ENCODE measurements around the gene RBM15B.

The RBM15B gene

DNA sequence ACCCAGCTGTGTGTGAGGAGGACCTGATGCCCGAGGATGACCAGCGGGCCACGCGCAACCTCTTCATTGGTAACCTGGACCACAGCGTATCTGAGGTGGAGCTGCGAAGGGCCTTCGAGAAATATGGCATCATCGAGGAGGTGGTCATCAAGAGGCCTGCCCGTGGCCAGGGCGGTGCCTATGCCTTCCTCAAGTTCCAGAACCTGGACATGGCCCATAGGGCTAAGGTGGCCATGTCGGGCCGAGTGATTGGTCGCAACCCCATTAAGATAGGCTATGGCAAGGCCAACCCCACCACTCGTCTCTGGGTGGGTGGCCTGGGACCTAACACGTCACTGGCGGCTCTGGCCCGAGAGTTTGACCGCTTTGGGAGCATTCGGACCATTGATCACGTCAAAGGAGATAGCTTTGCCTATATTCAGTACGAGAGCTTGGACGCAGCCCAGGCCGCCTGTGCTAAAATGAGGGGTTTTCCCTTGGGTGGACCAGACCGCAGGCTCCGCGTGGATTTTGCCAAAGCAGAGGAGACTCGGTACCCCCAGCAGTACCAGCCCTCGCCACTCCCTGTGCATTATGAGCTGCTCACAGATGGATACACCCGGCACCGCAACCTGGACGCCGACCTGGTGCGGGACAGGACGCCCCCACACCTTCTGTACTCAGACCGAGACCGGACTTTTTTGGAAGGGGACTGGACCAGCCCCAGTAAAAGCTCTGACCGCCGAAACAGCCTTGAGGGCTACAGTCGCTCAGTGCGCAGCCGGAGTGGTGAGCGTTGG, 1.5 kb downstream of the RBM15B start:
- no peak for DNase-seq (ENCODE audit: low read depth in 2 of 2)

DNA sequence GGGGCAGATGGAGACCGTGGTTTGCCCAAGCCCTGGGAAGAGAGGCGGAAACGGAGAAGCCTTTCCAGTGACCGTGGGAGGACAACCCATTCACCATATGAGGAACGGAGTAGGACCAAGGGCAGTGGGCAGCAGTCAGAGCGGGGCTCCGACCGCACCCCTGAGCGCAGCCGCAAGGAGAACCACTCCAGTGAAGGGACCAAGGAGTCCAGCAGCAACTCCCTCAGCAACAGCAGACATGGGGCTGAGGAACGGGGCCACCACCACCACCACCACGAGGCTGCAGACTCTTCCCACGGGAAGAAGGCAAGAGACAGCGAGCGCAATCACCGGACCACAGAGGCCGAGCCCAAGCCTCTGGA, 2.0 kb downstream of the RBM15B start:
- DNase-seq (ENCODE audit: low read depth in 2 of 2) = no peak

DNA sequence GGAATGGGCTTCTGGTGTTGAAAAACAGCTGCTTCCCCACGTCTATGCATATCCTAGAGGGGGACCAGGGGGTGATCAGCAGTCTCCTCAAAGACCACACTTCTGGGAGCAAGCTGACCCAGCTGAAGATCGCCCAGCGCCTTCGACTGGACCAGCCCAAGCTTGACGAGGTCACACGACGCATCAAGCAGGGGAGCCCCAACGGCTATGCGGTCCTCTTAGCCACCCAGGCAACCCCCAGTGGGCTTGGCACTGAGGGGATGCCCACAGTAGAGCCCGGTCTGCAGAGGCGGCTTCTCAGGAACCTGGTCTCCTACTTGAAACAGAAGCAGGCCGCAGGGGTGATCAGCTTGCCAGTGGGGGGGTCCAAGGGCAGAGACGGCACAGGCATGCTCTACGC, 2.5 kb downstream of the RBM15B start:
- DNase-seq (ENCODE audit: low read depth in 2 of 2) = no peak

DNA sequence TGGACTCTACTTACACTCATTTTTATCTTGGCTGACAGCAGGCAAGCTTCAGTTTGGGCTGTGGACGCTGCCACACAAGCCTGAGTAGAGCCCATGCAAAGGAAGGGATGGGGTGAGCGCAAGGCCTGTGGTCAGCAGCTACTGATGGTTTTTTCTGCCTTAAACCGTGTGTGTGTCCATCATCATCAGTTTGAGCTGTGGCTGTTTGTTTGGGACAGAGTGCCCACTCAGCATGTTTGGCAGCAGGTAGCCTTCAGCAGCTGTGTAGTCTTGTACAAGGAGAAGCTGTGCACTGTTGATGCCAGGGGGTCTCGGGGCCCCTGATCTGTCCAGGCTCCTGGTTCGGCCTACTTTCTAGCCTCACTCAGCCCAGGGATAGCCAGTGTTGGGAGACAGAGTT, 3.5 kb downstream of the RBM15B start:
- no peak for DNase-seq (ENCODE audit: low read depth in 2 of 2)

DNA sequence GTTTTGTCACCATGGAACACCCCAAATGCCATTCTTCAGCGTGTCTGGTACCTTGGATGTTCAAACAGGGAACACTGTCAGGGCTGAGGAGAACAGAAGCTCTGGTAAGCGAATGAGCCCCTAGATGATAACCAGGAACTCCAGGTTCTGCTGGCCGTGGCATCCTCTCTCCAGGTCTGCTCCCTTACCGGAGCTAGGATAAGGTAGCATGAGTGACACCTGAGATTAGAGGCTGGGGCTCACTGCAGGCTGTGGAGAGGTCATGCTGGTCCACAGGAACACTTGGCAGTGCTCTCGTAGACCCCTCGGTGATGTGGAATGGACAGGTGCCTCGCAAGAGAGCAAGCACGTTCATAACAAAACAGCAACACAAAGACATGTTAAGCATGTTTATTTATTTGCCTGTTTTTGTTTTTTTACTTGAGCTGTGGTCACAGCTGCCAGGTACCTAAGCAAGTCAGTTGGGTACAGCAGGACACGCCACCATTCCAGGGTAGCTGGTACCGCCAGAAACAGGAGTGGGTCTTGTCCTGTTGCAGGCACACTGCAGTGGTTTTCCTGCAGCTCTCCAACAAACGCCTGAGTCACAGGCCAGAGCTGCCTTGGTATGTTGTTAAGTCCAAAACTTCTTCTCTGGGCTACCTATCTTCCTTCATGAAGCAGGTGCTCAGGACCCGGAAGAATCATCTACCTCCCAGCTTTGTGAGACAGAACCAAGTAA, 4.6 kb downstream of the RBM15B start:
- DNase-seq (ENCODE audit: low read depth in 2 of 2) = no peak

DNA sequence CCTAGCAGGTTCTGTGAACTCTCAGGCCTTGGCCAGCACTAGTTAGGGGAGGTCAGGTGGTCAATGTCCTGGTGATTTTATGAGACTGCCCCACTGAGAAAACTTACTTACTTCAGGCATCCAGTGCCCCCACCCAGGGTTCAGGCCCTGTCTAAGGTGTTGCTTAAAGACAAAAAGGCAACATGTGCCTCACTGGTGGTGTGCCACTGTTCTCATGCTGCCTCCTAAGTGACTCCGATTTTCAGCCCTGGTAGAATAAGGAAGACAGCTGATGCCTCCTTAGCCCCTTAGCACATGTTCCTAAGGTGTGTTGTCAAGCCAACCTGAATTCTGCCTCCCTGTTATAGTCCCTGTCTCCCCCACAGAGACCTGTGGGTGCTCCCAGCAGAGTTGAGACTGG, 5.3 kb downstream of the RBM15B start:
- no peak for DNase-seq (ENCODE audit: low read depth in 2 of 2)

DNA sequence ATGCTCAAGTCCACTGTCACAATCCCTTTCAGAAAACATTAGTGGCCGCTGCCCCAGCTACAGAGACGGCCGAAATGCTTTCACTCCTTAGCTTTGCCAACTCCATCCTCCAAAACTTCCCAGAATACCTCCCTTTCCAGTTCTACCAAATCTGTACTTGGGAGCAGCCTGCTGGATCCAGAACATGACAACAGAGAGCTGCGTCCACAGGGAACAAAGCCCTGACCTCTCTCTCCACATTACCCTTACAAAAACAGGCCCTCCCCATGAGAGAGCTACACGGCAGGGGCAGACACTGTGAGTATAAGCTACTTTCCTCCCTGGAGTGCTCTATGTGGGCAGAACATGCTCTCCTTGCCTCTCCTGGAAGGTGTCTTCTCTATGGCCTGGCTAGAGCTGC, 6.3 kb downstream of the RBM15B start:
- no peak for DNase-seq (ENCODE audit: low read depth in 2 of 2)

DNA sequence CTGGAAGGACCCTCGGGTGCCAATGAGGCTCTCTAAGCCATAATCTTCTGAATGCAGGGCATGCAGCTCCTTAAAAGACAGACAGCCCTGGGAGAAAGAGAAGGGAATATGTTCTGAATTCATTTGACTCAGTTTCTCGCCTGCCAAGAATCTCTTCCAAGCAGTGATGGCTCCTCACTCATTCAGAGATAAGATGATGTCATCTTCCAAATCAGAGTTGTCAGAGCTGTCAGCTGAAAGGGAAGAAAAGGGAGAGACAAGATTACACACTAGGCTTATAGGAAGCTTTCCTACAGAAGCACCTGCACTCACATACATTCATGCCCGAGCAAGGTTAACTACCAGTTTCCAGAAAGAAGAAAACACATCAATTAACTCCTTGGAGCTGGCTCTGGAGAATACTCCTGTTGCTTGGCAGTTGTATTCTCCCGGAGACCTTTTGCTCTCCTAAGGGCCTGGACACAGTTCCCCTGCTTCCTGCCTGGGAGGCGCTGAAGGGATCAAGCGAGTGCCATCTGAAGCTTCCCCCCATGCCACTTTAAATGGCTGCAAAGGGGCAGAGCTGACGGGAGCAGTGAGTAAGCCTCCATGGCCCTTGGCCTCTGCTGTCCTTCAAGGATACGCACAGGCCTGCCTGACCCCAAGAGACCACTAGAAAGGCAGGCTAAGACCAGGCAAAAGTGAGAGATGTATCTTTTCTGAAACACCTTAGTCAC, 7.7 kb downstream of the RBM15B start:
- DNase-seq (ENCODE audit: low read depth in 2 of 2) = no peak

DNA sequence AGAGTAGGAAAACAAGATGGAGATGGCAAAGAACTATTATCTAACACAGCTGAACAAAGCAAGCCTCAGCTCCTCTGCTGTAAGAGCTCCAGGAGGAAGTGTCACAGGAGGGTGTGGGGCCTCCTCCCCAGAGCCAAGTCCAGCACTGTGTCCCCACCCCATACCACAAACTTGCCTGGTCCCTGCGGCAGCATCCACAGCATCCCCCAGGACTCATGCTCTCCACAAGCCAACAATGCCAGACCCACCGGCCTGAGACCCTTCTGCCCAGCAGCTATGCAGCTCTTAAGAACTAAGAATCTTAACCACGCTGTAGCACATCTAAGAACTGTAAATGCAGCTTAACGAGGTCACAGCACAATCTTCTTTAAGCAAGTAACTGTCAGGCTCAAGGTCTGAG, 9.1 kb downstream of the RBM15B start:
- DNase-seq (ENCODE audit: low read depth in 2 of 2) = no peak

DNA sequence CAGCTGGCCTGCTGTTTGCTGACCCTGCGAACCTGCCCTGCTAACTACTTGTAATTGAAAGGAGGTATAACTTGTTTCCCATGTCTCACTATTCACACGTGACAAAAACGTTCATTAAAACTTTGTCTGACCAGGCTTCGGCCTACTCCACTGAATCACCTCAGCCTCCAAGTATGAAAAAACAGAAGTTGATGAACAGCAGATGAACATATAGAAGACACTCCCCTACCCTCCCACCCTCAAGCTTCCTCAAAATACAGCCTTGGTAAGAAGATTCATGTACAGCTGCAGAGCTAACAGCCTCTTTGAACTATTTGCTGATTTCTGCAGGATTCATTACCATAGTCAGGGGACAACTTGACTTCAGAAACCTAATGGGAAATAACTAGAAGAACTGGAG, 10.7 kb downstream of the RBM15B start:
- DNase-seq (ENCODE audit: low read depth in 2 of 2) = no peak

DNA sequence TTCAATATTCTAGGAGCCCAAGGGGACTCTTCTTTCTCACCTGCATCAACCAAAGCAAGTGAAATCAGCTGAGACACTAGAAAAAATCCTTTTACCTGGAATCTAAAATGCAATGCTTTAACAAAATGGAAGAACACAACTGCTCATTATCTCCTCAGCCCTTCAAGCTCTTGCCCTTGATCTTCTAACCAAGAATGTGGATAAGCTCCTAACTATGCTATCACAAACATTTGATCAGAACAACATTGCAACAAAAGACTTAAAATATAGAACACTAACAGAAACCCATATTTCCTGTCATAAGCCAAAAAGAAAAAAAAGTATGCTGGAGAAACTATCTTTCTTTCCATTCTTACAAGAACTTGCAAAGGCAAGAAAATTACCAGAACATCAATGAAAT, 12.6 kb downstream of the RBM15B start:
- DNase-seq (ENCODE audit: low read depth in 2 of 2) = no peak

DNA sequence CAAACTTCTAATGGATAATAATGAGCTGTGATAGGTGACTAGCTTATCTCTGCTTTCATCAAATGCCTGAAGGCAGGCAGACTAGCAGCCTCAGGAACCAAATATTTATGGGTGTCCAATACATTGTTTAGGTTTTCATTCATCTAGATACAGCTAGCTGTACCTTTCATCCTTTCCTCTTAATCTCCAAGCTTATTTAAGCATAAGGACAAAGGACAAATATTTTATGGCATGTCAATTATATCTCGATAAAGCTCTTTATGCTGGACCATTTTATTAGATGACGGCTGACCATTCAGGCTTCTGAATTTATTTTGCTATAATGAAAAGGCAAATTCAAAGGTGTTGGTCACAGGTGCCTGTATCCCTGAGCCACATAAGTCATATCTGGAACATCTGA, 16.9 kb downstream of the RBM15B start:
- no peak for DNase-seq (ENCODE audit: low read depth in 2 of 2)

DNA sequence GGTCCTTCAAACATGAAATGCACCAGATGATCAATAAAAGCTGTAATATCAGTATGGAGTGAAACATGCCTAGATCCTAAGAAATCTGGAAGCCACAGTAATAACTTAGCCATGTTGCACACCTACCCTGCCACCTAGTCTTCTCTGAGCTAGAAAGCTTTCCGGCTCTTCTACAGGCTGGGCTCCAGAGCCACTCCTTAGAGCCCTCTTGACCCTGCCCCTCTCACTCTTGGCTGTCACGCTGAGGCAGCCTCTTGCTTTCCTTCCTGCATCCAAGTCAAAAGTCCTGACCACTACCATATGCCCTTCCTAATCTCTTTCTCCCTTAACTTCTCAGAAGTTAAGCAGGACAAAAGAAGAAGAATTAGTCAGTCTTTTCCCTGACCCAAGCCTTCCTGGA, 17.7 kb downstream of the RBM15B start:
- no peak for DNase-seq (ENCODE audit: low read depth in 2 of 2)

DNA sequence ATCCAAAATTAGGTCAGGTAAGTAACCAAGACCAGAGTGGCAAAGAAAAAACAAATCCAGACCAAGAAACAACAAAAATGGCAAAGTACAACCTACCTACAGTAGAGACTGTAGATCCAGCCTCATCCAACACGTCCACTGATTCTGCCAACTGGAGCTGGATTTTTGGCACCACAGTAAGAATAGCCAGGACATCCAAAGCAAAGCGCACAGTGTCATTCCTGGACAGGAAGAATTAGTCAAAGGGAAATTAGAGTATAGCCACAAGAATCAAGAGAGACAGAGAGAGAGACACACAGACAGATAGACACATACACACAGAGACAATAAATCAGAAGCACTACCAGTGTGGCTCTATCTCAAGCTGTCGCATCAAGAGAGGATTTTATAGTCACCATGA, 31.1 kb downstream of the RBM15B start:
- DNase-seq (ENCODE audit: low read depth in 2 of 2) = no peak

DNA sequence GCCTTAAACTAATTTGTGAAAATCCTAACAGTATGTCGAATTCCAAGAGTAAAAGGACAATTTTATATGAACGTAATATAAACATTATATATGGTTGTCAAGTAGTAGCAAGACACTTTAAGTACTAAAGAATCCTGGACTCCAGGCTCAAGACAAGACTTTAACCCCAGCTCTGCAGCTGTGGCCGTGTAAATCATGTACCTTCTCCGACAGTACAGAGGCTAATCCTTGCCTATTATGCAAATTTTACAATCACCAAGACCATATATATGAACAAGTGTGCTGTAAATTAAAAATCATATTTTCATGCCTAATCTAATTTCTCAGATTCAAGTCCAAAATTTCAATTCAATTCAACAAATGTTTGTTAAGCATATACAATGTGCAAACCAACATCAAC, 35.8 kb downstream of the RBM15B start:
- DNase-seq (ENCODE audit: low read depth in 2 of 2) = no peak

DNA sequence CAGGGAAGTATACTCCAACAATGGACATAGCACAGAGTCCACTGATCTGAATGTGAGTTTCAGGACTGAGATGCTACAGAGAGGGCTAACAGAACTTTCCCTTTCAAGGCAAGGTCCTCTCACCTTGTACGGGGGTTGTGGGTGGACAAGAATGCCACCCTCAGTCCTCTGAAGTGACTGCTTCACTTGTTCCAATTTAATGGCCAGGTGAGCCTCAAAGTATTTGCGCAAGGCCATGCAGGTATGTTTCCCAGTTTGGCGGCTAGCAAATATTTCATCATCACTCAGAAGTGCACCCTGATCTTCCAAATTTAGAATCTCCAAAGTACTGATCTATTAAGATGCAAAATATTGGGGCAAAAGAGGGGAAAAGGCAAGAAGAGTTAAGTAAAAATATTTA, 38.1 kb downstream of the RBM15B start:
- no peak for DNase-seq (ENCODE audit: low read depth in 2 of 2)

DNA sequence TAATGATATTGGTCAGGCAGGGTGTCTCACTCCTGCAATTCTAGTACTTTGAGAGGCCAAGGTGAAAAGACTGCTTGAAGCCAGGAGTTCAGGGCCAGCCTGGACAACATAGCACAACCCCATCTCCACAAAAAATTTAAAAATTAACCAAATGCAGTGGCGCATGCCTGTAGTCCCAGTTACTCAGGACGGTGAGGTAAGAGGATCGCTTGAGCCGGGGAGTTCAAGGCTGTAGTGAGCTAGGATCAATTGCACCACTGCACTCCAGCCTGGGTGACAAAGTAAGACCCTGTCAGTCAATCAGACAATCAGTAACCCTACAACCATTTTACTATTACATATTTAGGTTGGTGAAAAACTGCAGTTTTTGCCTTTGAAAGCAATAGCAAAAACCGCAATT, 43.0 kb downstream of the RBM15B start:
- no peak for DNase-seq (ENCODE audit: low read depth in 2 of 2)

DNA sequence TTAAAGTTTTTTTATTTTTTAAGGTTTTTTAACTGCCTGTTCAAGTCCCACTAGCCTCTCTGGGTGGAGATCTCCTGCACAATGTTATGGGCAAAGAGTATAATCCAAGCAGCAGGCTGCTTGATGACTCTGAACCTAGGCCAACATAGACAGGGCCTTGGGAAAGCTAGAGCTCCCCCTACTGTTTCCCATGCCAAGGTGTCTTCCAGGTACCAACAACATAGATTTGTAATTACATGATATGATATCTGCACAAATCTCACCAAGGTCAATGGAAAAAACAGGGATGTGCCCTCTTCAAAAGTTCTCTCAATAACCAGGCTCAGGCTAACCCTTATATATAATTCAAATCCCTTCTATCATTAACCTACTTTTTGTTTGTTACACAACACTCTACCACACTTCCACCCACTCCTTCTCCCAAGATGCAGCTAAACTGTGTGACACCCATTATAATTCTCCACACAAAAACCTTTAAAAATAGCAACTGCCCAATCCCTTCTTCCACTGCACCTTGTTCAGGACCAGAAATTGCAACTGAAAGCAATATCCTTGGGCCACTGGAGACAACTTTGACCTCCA, 43.8 kb downstream of the RBM15B start:
- peak in 1 of 2 experiments; percentile 10 for DNase-seq (ENCODE audit: low read depth in 2 of 2)

DNA sequence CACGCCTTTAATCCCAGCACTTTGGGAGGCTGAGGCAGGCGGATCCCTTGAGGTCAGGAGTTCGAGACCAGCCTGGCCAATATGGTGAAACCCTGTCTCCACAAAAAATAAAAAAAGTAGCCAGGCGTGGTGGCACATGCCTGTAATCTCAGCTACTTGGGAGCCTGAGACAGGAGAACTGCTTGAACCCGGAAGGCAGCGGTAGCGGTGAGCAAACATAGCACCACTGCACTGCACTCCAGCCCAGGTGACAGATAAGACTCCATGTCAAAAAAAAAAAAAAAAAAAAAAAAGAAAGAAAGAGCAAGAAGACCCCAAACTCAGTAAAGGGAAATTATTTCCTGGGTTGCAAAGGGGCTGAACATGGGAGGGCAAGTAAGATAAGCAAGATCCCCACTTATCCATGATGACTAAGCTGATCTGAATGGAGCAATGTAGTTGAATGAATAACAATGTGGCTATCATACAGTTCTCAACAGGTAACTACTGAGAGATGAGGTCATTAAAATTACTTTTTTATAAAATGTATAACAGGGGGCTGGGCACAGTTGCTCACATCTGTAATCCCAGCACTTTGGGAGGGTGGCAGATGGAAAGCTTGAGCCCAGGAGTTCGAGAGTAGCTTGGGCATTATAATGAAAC, 46.0 kb downstream of the RBM15B start:
- no peak for DNase-seq (ENCODE audit: low read depth in 2 of 2)

DNA sequence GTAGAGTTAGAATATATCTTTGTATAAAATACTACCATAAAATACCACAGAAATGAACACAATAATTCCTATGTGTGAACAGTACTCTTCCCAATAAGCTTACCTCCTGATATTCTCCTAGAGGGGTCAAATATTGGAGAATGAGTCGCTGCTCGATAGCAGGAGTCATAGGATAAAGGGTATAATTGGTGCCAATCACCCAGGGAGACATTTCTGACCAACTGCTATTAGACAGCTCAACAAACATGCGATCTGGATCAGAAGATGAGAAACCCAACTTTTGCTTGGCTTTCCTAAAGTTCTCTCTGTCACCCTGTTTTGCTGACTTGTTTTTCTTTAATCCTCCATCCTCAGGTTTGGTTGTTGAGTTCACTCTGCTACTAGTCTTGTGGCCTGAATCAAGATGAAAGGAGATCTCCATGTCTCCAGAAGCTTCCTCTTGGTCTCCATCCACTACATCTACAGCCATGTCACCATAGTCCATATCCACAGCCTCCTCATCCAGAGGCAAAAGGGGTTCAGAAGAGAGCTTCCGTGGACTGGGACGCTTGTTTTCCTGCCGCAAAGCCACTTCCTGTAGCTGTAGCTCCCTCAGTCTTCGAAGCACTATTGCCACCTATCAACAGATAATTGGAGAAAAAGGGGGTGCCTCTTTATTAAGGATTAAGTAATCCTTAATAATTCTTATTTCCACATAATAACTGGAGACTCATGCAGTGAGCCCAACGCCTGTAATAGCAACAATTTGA, 50.4 kb downstream of the RBM15B start:
- DNase-seq (ENCODE audit: low read depth in 2 of 2) = no peak

DNA sequence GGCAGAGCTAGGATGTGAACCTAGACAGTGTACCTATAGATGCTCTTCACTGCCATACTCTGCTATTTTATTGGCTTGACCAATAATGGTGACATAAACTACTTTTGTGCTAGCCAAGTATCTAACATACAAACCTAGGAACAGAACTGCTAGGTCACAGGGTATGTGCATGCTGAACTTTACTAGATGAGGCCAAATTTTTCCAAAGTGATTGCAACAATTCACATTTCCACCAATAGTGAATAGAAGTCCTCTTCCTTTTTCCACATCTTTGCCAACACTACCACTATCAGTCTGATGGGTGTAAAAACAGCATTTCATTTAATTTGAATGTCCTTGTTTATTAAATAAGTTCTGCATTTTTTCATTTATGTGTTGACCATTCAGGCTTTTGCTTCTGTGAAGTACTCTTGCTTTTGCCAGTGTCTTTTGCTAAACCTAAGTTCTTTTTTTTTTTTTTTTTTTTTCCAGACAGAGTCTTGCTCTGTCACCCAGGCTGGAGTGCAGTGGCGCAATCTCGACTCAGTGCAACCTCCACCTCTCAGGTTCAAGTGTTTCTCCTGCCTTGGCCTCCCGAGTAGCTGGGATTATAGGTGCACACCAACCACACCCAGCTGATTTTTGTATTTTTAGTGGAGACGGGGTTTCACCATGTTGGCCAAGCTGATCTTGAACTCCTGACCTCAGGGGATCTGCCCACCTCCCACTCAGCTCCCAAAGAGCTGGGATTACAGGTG, 54.6 kb downstream of the RBM15B start:
- no peak for DNase-seq (ENCODE audit: low read depth in 2 of 2)
